ENCODE measurements around the gene NKX2-3. TPM values are rescaled to one million over a fixed set of nuclear protein-coding genes. Genes with fewer than 3 reads are reported as not detected.

The NKX2-3 gene
- total RNA-seq, 2 experiments from 2014 or later, result not detected

GRCh38 chr10:99548041-99548530 lies 15.3 kb downstream of the NKX2-3 start:
- Mint-ChIP-seq H3K4me1 (ENCODE audit: low read depth) (no peaks in the 10 kb centered on the region), H3K27ac (no peak overlapping the region), H3K36me3 (ENCODE audit: low read depth) (no peaks in the 10 kb centered on the region), H3K9me3 (no peaks in the 10 kb centered on the region), H3K27me3 (peaks cover 71% of the 10 kb centered on the region), H3K4me3 (no peak overlapping the region)
- Histone ChIP-seq H3K9me3 (ENCODE audit: control insufficient read depth in 1 of 2, insufficient read depth in 1 of 2, low read length in 2 of 2) (no peaks in the 10 kb centered on the region), H3K4me3 (ENCODE audit: low read length) (no peak overlapping the region), H3K27ac (ENCODE audit: low read depth in 1 of 2, low read length in 2 of 2) (no peak overlapping the region), H3K4me1 (ENCODE audit: insufficient read depth, low read length) (no peaks in the 10 kb centered on the region), H3K27me3 (ENCODE audit: control insufficient read depth in 1 of 2, insufficient read depth in 2 of 2, low read length in 2 of 2) (peaks cover 11 to 28% of the 10 kb centered on the region in 2 experiments), H3K36me3 (ENCODE audit: insufficient read depth, low read length) (no peaks in the 10 kb centered on the region)
- ChIA-PET CTCF (no interaction called here), POLR2A (no interaction called here)
- intact Hi-C loops (cut with DNase I, micrococcal nuclease), result no loop called here
- ATAC-seq (ENCODE audit: poor library complexity) (no peak), DNase-seq (no peak)
- TF ChIP-seq CTCF (IDR thresholded peaks at IDR 0.05), result no peak

GRCh38 chr10:99551158-99551557 lies 18.4 kb downstream of the NKX2-3 start:
- POLR2A ChIA-PET, result no interaction called here
- H3K4me3 Mint-ChIP-seq, result no peak overlapping the region
- CTCF ChIA-PET, result no interaction called here

GRCh38 chr10:99551616-99552015 lies 18.9 kb downstream of the NKX2-3 start:
- H3K9me3 Mint-ChIP-seq, result no peaks in the 10 kb centered on the region
- Histone ChIP-seq H3K36me3 (ENCODE audit: insufficient read depth, low read length) (no peaks in the 10 kb centered on the region), H3K27me3 (ENCODE audit: control insufficient read depth in 1 of 2, insufficient read depth in 2 of 2, low read length in 2 of 2) (peaks cover 8 to 15% of the 10 kb centered on the region in 2 experiments), H3K9me3 (ENCODE audit: control insufficient read depth in 1 of 2, insufficient read depth in 1 of 2, low read length in 2 of 2) (no peaks in the 10 kb centered on the region), H3K4me3 (ENCODE audit: low read length) (no peak overlapping the region), H3K4me1 (ENCODE audit: insufficient read depth, low read length) (peaks cover 4% of the 10 kb centered on the region), H3K27ac (ENCODE audit: low read depth in 1 of 2, low read length in 2 of 2) (no peak overlapping the region)
- H3K36me3 Mint-ChIP-seq (ENCODE audit: low read depth), result no peaks in the 10 kb centered on the region
- H3K27me3 Mint-ChIP-seq, result peaks cover 60% of the 10 kb centered on the region
- H3K27ac Mint-ChIP-seq, result no peak overlapping the region
- DNase-seq (no peak), ATAC-seq (ENCODE audit: poor library complexity) (no peak)
- H3K4me3 Mint-ChIP-seq, result no peak overlapping the region
- CTCF ChIA-PET, result no interaction called here
- H3K4me1 Mint-ChIP-seq (ENCODE audit: low read depth), result peaks cover 4% of the 10 kb centered on the region
- no peak for TF ChIP-seq CTCF (IDR thresholded peaks at IDR 0.05)
- intact Hi-C loops (cut with DNase I, micrococcal nuclease), result no loop called here
- POLR2A ChIA-PET, result no interaction called here

More at GRCh38 chr10:99551158-99551557, 18.4 kb downstream of the NKX2-3 start:
- H3K27me3 ChIP-seq (ENCODE audit: control insufficient read depth in 1 of 2, insufficient read depth in 2 of 2, low read length in 2 of 2), result peaks cover 9 to 15% of the 10 kb centered on the region in 2 experiments
- no peak for DNase-seq
- Mint-ChIP-seq H3K27me3 (peaks cover 63% of the 10 kb centered on the region), H3K36me3 (ENCODE audit: low read depth) (no peaks in the 10 kb centered on the region), H3K4me1 (ENCODE audit: low read depth) (peaks cover 4% of the 10 kb centered on the region), H3K9me3 (no peaks in the 10 kb centered on the region), H3K27ac (no peak overlapping the region)
- ATAC-seq (ENCODE audit: poor library complexity), result no peak
- no peaks in the 10 kb centered on the region for H3K9me3 ChIP-seq (ENCODE audit: control insufficient read depth in 1 of 2, insufficient read depth in 1 of 2, low read length in 2 of 2)
- intact Hi-C loops (cut with DNase I, micrococcal nuclease), result no loop called here
- no peaks in the 10 kb centered on the region for H3K36me3 ChIP-seq (ENCODE audit: insufficient read depth, low read length)
- H3K4me3 ChIP-seq (ENCODE audit: low read length), result no peak overlapping the region
- no peak for TF ChIP-seq CTCF (IDR thresholded peaks at IDR 0.05)
- peaks cover 4% of the 10 kb centered on the region for H3K4me1 ChIP-seq (ENCODE audit: insufficient read depth, low read length)
- no peak overlapping the region for H3K27ac ChIP-seq (ENCODE audit: low read depth in 1 of 2, low read length in 2 of 2)

Measured in CD4-positive, alpha-beta T cell (primary cell).